ENCODE data around the gene MCFD2.
A peak's percentile ranks its signal among the peaks of the same experiment; 100 is the strongest.

The MCFD2 gene

GRCh38 chr2:46922606-46923005 lies 7.0 kb upstream of the MCFD2 start:
- peak overlapping the region; percentile 70 for H3K27ac ChIP-seq (ENCODE audit: poor library complexity, severe bottlenecking)
- no peaks in the 10 kb centered on the region for H3K27me3 ChIP-seq (ENCODE audit: insufficient read depth, poor library complexity, severe bottlenecking)
- H3K4me3 ChIP-seq (ENCODE audit: severe bottlenecking), result no peak overlapping the region
- peaks cover 28% of the 10 kb centered on the region for H3K4me1 ChIP-seq (ENCODE audit: insufficient read depth, poor library complexity, severe bottlenecking)
- H3K36me3 ChIP-seq (ENCODE audit: low read depth), result peaks cover 9% of the 10 kb centered on the region; the same call in 1 of the 2 replicates
- no peak for DNase-seq (ENCODE audit: low spot score)
- ATAC-seq (ENCODE audit: low read depth), result no peak
- peaks cover 2% of the 10 kb centered on the region for H3K9me3 ChIP-seq (ENCODE audit: severe bottlenecking)
- TF ChIP-seq CTCF (IDR thresholded peaks at IDR 0.05; ENCODE audit: poor library complexity, severe bottlenecking), result no peak

GRCh38 chr2:46921676-46922448 lies 6.3 kb upstream of the MCFD2 start:
- Histone ChIP-seq H3K36me3 (ENCODE audit: low read depth) (peaks cover 7% of the 10 kb centered on the region; the same call in 1 of the 2 replicates), H3K27ac (ENCODE audit: poor library complexity, severe bottlenecking) (peak overlapping the region; percentile 70), H3K4me1 (ENCODE audit: insufficient read depth, poor library complexity, severe bottlenecking) (peaks cover 31% of the 10 kb centered on the region), H3K4me3 (ENCODE audit: severe bottlenecking) (no peak overlapping the region), H3K27me3 (ENCODE audit: insufficient read depth, poor library complexity, severe bottlenecking) (no peaks in the 10 kb centered on the region), H3K9me3 (ENCODE audit: severe bottlenecking) (peaks cover under 1% of the 10 kb centered on the region)
- TF ChIP-seq CTCF (IDR thresholded peaks at IDR 0.05; ENCODE audit: poor library complexity, severe bottlenecking), result no peak
- peak; percentile 84 for ATAC-seq (ENCODE audit: low read depth)
- DNase-seq (ENCODE audit: low spot score), result no peak

- Histone ChIP-seq H3K36me3 (ENCODE audit: low read depth) (peaks cover 13% of the 10 kb centered on the region), H3K9me3 (ENCODE audit: severe bottlenecking) (no peaks in the 10 kb centered on the region), H3K27ac (ENCODE audit: poor library complexity, severe bottlenecking) (no peak overlapping the region), H3K4me1 (ENCODE audit: insufficient read depth, poor library complexity, severe bottlenecking) (peaks cover 33% of the 10 kb centered on the region), H3K4me3 (ENCODE audit: severe bottlenecking) (no peak overlapping the region), H3K27me3 (ENCODE audit: insufficient read depth, poor library complexity, severe bottlenecking) (no peaks in the 10 kb centered on the region)
- DNase-seq (ENCODE audit: low spot score) (no peak), ATAC-seq (ENCODE audit: low read depth) (no peak)
- no peak for TF ChIP-seq CTCF (IDR thresholded peaks at IDR 0.05; ENCODE audit: poor library complexity, severe bottlenecking)
These were observed 2.0 kb upstream of the MCFD2 start for GRCh38 chr2:46917628-46918027.

- TF ChIP-seq CTCF (IDR thresholded peaks at IDR 0.05; ENCODE audit: poor library complexity, severe bottlenecking), result no peak
These were observed 415 bp upstream of the MCFD2 start for GRCh38 chr2:46915811-46916630.

More at GRCh38 chr2:46915811-46916630, 415 bp upstream of the MCFD2 start:
- ATAC-seq (ENCODE audit: low read depth) (peak; percentile 71), DNase-seq (ENCODE audit: low spot score) (peak; percentile 91)
- no peaks in the 10 kb centered on the region for H3K9me3 ChIP-seq (ENCODE audit: severe bottlenecking)
- H3K36me3 ChIP-seq (ENCODE audit: low read depth), result peaks cover 29% of the 10 kb centered on the region
- H3K4me1 ChIP-seq (ENCODE audit: insufficient read depth, poor library complexity, severe bottlenecking), result peaks cover 19% of the 10 kb centered on the region
- H3K27me3 ChIP-seq (ENCODE audit: insufficient read depth, poor library complexity, severe bottlenecking), result no peaks in the 10 kb centered on the region
- H3K27ac ChIP-seq (ENCODE audit: poor library complexity, severe bottlenecking), result peak overlapping the region; percentile 81
- H3K4me3 ChIP-seq (ENCODE audit: severe bottlenecking), result peak overlapping the region; percentile 78
